Measurements from ENCODE around the gene CXorf38. TPM values are rescaled to one million over a fixed set of nuclear protein-coding genes. Genes with fewer than 3 reads are reported as not detected.

Gene CXorf38
- total RNA-seq, 4 donors from 2014 or later, result 5.4 to 10.8 (median 9.2) TPM

DNA sequence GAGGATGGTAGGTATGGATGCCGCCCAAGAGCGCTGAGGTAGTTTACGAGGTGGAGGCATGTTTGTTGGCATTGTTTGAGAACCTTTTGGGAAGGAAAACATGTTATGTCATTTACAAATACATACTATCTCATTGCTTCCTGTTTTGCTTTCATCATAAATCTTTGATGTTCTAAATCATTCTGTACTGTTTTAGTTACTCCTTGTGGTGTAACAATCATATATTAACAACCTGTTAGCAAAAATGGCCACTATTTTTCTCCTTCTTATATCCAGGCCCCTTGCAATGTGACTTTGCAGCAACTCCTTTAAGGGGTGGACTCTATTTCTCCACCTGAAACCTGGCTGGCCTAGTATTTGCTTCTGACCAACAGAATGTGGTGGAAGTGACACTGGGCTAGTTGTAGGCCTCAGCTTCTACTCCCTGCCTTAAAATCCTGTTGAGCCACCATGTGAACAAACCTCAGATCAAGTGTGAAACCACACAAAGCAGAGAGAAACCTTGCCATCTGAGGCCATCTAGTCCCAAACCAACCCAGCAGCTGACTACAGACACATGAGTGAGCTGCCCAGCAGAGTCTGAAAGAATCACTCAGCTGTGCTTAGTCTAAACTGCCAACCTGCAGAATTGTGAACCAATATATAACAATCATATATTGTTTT lies 15.8 kb upstream of the CXorf38 start:
- H3K9me3 ChIP-seq, result no peaks in the 10 kb centered on the region
- TF ChIP-seq EP300 (IDR thresholded peaks at IDR 0.05) (no peak), POLR2A (IDR thresholded peaks at IDR 0.05; ENCODE audit: low read depth) (no peak), POLR2AphosphoS5 (IDR thresholded peaks at IDR 0.05) (no peak), CTCF (IDR thresholded peaks at IDR 0.05) (no peak)
- peaks cover 0 to 10% (median 7%) of the 10 kb centered on the region in 4 donors for H3K4me1 ChIP-seq
- DNase-seq (ENCODE audit: extremely low spot score), result no peak
- no peak overlapping the region for H3K4me3 ChIP-seq
- intact Hi-C loops (cut with DNase I), result loop anchor here (5.0 kb wide), 1 partner anchor 129 kb away; no protein-coding TSS in a partner anchor
- peak overlapping the region in 1 of 4 donors; percentile 7 for H3K27ac ChIP-seq (replicated peaks in 1 of 4)
- H3K36me3 ChIP-seq, result peaks cover 4 to 67% (median 41%) of the 10 kb centered on the region in 4 donors
- 93% methylated on average over 3 of the region's 3 CpGs for WGBS
- peaks cover 0 to 3% (median 0%) of the 10 kb centered on the region in 4 donors for H3K27me3 ChIP-seq

DNA sequence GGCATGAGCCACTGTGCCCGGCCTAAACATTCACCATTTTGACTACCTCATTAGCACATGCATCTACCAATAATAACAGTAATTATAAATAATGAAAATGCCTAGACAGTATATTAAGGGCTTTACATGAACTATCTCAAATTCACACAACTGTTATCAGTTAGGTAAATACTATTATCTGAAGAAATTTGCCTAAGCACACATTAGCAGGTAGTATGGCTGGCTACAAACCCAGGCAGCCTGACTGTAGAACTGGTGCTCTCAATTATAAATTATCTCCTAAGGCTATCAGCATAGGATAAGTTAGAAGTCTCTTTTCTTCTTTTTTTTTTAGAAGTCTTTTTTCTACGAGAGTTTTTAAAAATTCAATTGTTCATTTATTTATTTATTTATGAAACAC lies 14.1 kb upstream of the CXorf38 start:
- TF ChIP-seq EP300 (IDR thresholded peaks at IDR 0.05) (no peak), CTCF (IDR thresholded peaks at IDR 0.05) (no peak), POLR2A (IDR thresholded peaks at IDR 0.05; ENCODE audit: low read depth) (no peak), POLR2AphosphoS5 (IDR thresholded peaks at IDR 0.05) (no peak)
- WGBS, result 90% methylated on average over 2 of the region's 2 CpGs
- H3K36me3 ChIP-seq, result peaks cover 0 to 69% (median 41%) of the 10 kb centered on the region in 4 donors
- intact Hi-C loops (cut with DNase I), result loop anchor here (5.0 kb wide), 1 partner anchor 131 kb away; no protein-coding TSS in a partner anchor
- no peak for DNase-seq (ENCODE audit: extremely low spot score)
- no peak overlapping the region for H3K4me3 ChIP-seq
- peaks cover 0 to 5% (median 0%) of the 10 kb centered on the region in 4 donors for H3K27me3 ChIP-seq
- H3K27ac ChIP-seq (replicated peaks in 1 of 4), result no peak overlapping the region
- no peaks in the 10 kb centered on the region for H3K9me3 ChIP-seq
- H3K4me1 ChIP-seq, result peaks cover 0 to 10% (median 7%) of the 10 kb centered on the region in 4 donors

GRCh38 chrX:40660381-40660780 lies 13.0 kb upstream of the CXorf38 start:
- Histone ChIP-seq H3K9me3 (no peaks in the 10 kb centered on the region), H3K27ac (replicated peaks in 1 of 4) (no peak overlapping the region), H3K27me3 (peaks cover 0 to 5% (median 0%) of the 10 kb centered on the region in 4 donors), H3K36me3 (peaks cover 0 to 60% (median 38%) of the 10 kb centered on the region in 4 donors), H3K4me1 (peaks cover 0 to 10% (median 7%) of the 10 kb centered on the region in 4 donors), H3K4me3 (no peak overlapping the region)
- TF ChIP-seq EP300 (IDR thresholded peaks at IDR 0.05), result no peak
- no peak for TF ChIP-seq CTCF (IDR thresholded peaks at IDR 0.05)
- no peak for TF ChIP-seq POLR2AphosphoS5 (IDR thresholded peaks at IDR 0.05)
- TF ChIP-seq POLR2A (IDR thresholded peaks at IDR 0.05; ENCODE audit: low read depth), result no peak
- no peak for DNase-seq (ENCODE audit: extremely low spot score)
- WGBS, result 95% methylated on average over 5 of the region's 5 CpGs
- intact Hi-C loops (cut with DNase I), result loop anchor here (5.0 kb wide), 1 partner anchor 132 kb away; no protein-coding TSS in a partner anchor

- Histone ChIP-seq H3K9me3 (no peaks in the 10 kb centered on the region), H3K36me3 (peaks cover 0 to 28% (median 18%) of the 10 kb centered on the region in 4 donors), H3K27ac (replicated peaks in 1 of 4) (peak overlapping the region in 3 of 4 donors; percentile 18 to 39 (median 36)), H3K4me1 (peaks cover 0 to 22% (median 11%) of the 10 kb centered on the region in 4 donors), H3K4me3 (no peak overlapping the region), H3K27me3 (peaks cover 0 to 5% (median 0%) of the 10 kb centered on the region in 4 donors)
- no peak for DNase-seq (ENCODE audit: extremely low spot score)
- WGBS, result 59% methylated on average over 2 of the region's 2 CpGs
- intact Hi-C loops (cut with DNase I), result loop anchor here (10.0 kb wide), 1 partner anchor 461 kb away; no protein-coding TSS in a partner anchor
- TF ChIP-seq EP300 (IDR thresholded peaks at IDR 0.05), result no peak
- no peak for TF ChIP-seq CTCF (IDR thresholded peaks at IDR 0.05)
- TF ChIP-seq POLR2A (IDR thresholded peaks at IDR 0.05; ENCODE audit: low read depth), result no peak
- no peak for TF ChIP-seq POLR2AphosphoS5 (IDR thresholded peaks at IDR 0.05)
These were observed 6.2 kb upstream of the CXorf38 start for GRCh38 chrX:40653535-40653934.

Measured in esophagus muscularis mucosa (tissue), 4 donors.